Measurements from ENCODE around the gene EIF3I.

EIF3I gene

GRCh38 chr1:32198237-32199042 is 23.8 kb upstream of the EIF3I start:
- no peak for DNase-seq

- DNase-seq = no peak
Observed at GRCh38 chr1:32199043-32199716, 23.0 kb upstream of the EIF3I start.

- DNase-seq = no peak
Observed at GRCh38 chr1:32199717-32200072, 22.5 kb upstream of the EIF3I start.

- DNase-seq = peak; percentile 64
Observed at GRCh38 chr1:32200226-32201010, 21.8 kb upstream of the EIF3I start, which contains the start of gene CCDC28B. Gene CCDC28B, plus strand, starts transcription at chr1:32200595. Its CDS starts 1,341 bp downstream, at chr1:32201936.

GRCh38 chr1:32201011-32201855 is 21.0 kb upstream of the EIF3I start:
- DNase-seq = peak; percentile 74

GRCh38 chr1:32204943-32205361 is 17.3 kb upstream of the EIF3I start:
- DNase-seq = no peak

GRCh38 chr1:32205401-32206370 is 16.5 kb upstream of the EIF3I start, which contains the start of gene IQCC:
Gene IQCC, plus strand, starts transcription at chr1:32205671. Its CDS starts 11 bp downstream, at chr1:32205682.
- peak; percentile 86 for DNase-seq

GRCh38 chr1:32208469-32208868 is 13.7 kb upstream of the EIF3I start:
- no peak for DNase-seq

GRCh38 chr1:32208891-32209328 is 13.3 kb upstream of the EIF3I start, which contains the start of gene DCDC2B:
Gene DCDC2B, plus strand, starts transcription at chr1:32209089. Its CDS starts 5 bp downstream, at chr1:32209094.
- no peak for DNase-seq

GRCh38 chr1:32215629-32216480 is 6.4 kb upstream of the EIF3I start:
- peak; percentile 55 for DNase-seq

GRCh38 chr1:32216566-32216965 is 5.6 kb upstream of the EIF3I start:
- no peak for DNase-seq

- DNase-seq = no peak
Observed at GRCh38 chr1:32219022-32219421, 3.2 kb upstream of the EIF3I start.

- DNase-seq = no peak
Observed at GRCh38 chr1:32220746-32221580, 1.2 kb upstream of the EIF3I start.

- no peak for DNase-seq
Observed at GRCh38 chr1:32221581-32221979, 627 bp upstream of the EIF3I start.

- DNase-seq = no peak
Observed at GRCh38 chr1:32223683-32224082, 1.5 kb downstream of the EIF3I start.

GRCh38 chr1:32224285-32224684 is 2.1 kb downstream of the EIF3I start:
- DNase-seq = no peak

GRCh38 chr1:32228771-32229170 is 6.6 kb downstream of the EIF3I start:
- no peak for DNase-seq

- DNase-seq = no peak
Observed at GRCh38 chr1:32231843-32232432, 9.7 kb downstream of the EIF3I start.

Data from activated CD8-positive, alpha-beta memory T cell treated with anti-CD3 and anti-CD28 coated beads, Interleukin-2, amount 50 U/mL, for 4 hours (primary cell).